ENCODE measurements around the gene NCKIPSD.
A peak's percentile ranks its signal among the peaks of the same experiment; 100 is the strongest.

The NCKIPSD gene

GRCh38 chr3:48685603-48686511, at the start of gene NCKIPSD (continued):
- TF ChIP-seq ZNF518A (tag by site-specific recombination; conservative IDR thresholded peaks at IDR 0.05; ENCODE audit: low read depth) = no peak
- no peak for TF ChIP-seq ZNF214 (tag by site-specific recombination; IDR thresholded peaks at IDR 0.05; ENCODE audit: borderline replicate concordance)
- TF ChIP-seq ZSCAN5A (tag by site-specific recombination; IDR thresholded peaks at IDR 0.05) = peak; percentile 69; the same call in 1 of the 2 replicates
- no peak for TF ChIP-seq MEIS1 (CRISPR knock-in tag; IDR thresholded peaks at IDR 0.05; ENCODE audit: borderline replicate concordance)
- TF ChIP-seq SP7 (tag by site-specific recombination; IDR thresholded peaks at IDR 0.05) = 0 out of 2 replicates have a peak, but pooled peaks have one; percentile 11
- no peak for TF ChIP-seq FEZF1 (tag by site-specific recombination; IDR thresholded peaks at IDR 0.05)
- TF ChIP-seq ZNF416 (tag by site-specific recombination; IDR thresholded peaks at IDR 0.05) = no peak
- no peak for TF ChIP-seq ZNF169 (tag by site-specific recombination; IDR thresholded peaks at IDR 0.05)
- no peak for TF ChIP-seq ZBTB49 (tag by site-specific recombination; IDR thresholded peaks at IDR 0.05; ENCODE audit: low read depth)
- TF ChIP-seq ZNF558 (tag by site-specific recombination; IDR thresholded peaks at IDR 0.05) = no peak
- TF ChIP-seq OSR2 (tag by site-specific recombination; IDR thresholded peaks at IDR 0.05) = no peak
- no peak; the same call in 1 of the 2 replicates for TF ChIP-seq ZNF561 (tag by site-specific recombination; IDR thresholded peaks at IDR 0.05; ENCODE audit: borderline replicate concordance)
- TF ChIP-seq SP3 (tag by site-specific recombination; IDR thresholded peaks at IDR 0.05) = peak; percentile 28; the same call in 1 of the 2 replicates
- TF ChIP-seq RBAK (tag by site-specific recombination; IDR thresholded peaks at IDR 0.05) = no peak
- TF ChIP-seq ZNF747 (tag by site-specific recombination; IDR thresholded peaks at IDR 0.05) = no peak
- peak; percentile 45 for TF ChIP-seq ZEB2 (tag by site-specific recombination; IDR thresholded peaks at IDR 0.05)
- peak; percentile 98 for TF ChIP-seq ZNF692 (tag by site-specific recombination; IDR thresholded peaks at IDR 0.05)
- TF ChIP-seq TCF7L2 (IDR thresholded peaks at IDR 0.05; ENCODE audit: borderline replicate concordance, low read depth, low read length) = no peak
- peak; percentile 41; the same call in 1 of the 2 replicates for TF ChIP-seq ZNF600 (tag by site-specific recombination; IDR thresholded peaks at IDR 0.05)
- TF ChIP-seq ZNF473 (tag by site-specific recombination; IDR thresholded peaks at IDR 0.05) = no peak
- TF ChIP-seq GLI4 (tag by site-specific recombination; IDR thresholded peaks at IDR 0.05) = no peak
- TF ChIP-seq ZNF639 (tag by site-specific recombination; IDR thresholded peaks at IDR 0.05) = no peak
- TF ChIP-seq ZNF26 (tag by site-specific recombination; IDR thresholded peaks at IDR 0.05) = no peak
- no peak for TF ChIP-seq ZFHX2 (tag by site-specific recombination; conservative IDR thresholded peaks at IDR 0.05)
- no peak for TF ChIP-seq ZNF223 (tag by site-specific recombination; IDR thresholded peaks at IDR 0.05)
- no peak for TF ChIP-seq ZNF510 (tag by site-specific recombination; IDR thresholded peaks at IDR 0.05; ENCODE audit: insufficient replicate concordance)

Measured in HEK293 (cell line).